GM20000 (cell line): ENCODE results near the gene MLEC.

ENCODE experiments used
- DNase-seq: peaks from one replicate; pipeline ENCODE4 v3.0.0; 2012; ENCODE audit warnings: low spot score
- TF ChIP-seq, protein P1 (sequence below): IDR thresholded peaks from 2 replicates; pipeline ENCODE4 v1.5.1; 2012; ENCODE audit warnings: mild to moderate bottlenecking, control low read depth; ENCODE audit errors: extremely low read depth, missing control alignments

Gene MLEC

DNA sequence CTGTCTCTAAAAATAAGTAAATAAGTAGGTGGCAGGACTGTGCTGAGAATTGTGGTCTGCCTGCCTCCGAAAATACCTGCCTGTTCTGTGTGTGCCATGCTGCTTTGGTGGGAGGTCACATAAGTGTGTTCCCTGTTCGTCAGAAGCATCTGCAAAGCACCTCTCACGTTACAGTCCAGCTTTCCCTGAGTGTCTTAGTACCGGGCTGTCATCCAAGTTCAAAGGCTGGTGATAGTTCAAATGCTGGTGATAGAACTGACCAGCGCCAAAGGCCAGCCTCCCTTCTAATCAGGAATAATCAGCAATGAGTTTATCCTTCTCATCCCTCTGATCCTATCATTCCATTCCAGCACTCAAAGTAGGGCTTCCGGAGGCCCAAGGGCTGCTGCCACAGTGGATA, 40.9 kb upstream of the MLEC start:
- DNase-seq, result no peak
- TF ChIP-seq, protein P1, sequence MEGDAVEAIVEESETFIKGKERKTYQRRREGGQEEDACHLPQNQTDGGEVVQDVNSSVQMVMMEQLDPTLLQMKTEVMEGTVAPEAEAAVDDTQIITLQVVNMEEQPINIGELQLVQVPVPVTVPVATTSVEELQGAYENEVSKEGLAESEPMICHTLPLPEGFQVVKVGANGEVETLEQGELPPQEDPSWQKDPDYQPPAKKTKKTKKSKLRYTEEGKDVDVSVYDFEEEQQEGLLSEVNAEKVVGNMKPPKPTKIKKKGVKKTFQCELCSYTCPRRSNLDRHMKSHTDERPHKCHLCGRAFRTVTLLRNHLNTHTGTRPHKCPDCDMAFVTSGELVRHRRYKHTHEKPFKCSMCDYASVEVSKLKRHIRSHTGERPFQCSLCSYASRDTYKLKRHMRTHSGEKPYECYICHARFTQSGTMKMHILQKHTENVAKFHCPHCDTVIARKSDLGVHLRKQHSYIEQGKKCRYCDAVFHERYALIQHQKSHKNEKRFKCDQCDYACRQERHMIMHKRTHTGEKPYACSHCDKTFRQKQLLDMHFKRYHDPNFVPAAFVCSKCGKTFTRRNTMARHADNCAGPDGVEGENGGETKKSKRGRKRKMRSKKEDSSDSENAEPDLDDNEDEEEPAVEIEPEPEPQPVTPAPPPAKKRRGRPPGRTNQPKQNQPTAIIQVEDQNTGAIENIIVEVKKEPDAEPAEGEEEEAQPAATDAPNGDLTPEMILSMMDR, result no peak

DNA sequence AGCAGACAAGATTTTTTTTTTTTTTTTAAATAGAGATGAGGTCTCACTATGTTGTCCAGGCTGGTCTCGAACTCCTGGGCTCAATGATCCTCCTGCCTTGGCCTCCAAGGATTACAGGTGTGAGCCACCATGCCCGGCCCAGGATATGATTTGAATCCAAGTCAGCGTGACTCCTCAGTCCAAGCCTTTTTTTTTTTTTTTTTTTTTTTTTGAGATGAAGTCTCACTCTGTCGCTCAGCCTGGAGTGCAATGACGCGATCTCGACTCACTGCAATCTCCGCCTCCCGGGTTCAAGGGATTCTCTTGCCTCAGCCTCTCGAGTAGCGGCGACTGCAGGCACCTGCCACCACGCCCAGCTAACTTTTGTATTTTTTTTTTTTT, 39.6 kb upstream of the MLEC start:
- no peak for DNase-seq
- TF ChIP-seq, protein P1, result no peak

DNA sequence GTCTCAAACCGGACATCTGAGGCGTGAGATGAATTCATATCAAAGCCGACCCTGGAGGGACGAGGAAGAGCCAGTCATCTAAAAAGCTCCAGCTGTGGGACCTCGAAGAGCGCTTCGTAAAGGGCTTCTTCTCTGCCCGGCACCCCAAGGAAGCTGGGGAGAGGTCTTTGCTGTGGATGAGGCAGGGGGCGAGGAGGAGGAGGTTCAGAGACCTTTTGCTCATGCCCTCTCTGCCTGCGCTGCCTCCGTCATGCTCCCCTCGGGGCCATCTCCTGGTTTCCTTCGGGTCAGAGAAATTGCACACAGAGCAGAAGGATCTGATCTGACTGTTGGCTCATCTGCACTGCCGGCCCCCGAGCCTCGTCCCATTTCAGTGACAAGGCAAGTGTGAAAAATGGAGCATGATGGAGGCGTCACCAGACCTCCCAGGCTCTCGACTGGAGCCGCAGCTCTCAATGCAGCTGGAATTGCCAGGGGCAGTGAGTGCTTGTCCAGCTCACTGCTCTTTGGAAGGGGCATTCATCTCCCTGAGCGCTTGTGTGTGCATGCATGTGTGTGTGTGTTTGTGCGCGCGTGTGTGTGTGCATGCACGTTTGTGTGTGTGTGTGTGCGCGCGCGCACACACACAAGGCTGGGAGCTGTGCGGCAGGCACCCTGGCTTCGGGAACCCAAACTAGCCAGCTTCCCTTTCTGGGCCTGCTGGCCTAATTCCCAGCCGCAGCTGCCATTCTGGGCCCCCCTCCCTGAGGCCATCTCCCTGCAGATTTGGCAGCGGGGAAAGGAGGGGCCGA, 37.3 kb upstream of the MLEC start:
- TF ChIP-seq, protein P1, result no peak
- DNase-seq, result no peak

DNA sequence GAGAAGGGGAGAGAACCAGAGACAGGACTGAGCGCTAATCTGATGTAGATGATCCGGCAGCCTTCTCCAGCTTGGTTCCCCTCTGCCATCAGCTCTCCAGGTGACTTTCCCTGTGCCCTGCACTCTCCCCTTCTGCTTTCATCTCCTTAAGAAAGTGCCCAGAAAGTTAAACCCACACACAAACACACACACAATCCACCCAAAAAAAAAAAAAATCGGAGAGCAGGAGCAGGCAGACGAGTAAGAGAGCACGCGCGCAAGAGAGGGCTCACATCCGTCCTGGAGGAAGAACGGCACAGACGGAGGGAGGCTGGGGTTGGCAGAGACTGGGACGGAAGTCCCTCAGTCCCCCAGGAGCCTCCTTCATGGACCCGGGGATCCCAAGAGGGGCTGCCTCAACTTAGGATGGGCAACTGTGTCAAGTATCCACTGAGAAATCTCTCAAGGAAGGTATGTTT, 36.7 kb upstream of the MLEC start:
- TF ChIP-seq, protein P1, result no peak
- DNase-seq, result no peak

DNA sequence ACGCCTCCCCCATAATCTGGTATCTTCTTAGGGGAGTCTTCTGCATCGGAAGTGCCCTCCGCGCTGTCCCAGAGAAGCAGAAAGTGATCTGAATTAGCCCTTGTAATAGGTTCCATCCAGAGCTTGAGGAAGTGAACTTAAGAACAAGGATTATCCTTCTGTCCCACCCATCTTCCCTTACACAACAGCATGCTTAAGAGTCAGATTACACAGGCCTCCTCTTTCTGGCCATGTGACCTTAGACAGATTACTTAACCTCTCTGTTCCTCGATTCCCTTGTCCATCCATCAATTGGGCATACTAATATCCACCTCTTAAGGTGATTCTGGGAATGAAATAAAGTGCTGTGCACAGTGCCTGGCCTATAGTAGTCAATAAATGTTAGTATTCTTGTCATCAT, 35.1 kb upstream of the MLEC start:
- TF ChIP-seq, protein P1, result no peak
- no peak for DNase-seq

DNA sequence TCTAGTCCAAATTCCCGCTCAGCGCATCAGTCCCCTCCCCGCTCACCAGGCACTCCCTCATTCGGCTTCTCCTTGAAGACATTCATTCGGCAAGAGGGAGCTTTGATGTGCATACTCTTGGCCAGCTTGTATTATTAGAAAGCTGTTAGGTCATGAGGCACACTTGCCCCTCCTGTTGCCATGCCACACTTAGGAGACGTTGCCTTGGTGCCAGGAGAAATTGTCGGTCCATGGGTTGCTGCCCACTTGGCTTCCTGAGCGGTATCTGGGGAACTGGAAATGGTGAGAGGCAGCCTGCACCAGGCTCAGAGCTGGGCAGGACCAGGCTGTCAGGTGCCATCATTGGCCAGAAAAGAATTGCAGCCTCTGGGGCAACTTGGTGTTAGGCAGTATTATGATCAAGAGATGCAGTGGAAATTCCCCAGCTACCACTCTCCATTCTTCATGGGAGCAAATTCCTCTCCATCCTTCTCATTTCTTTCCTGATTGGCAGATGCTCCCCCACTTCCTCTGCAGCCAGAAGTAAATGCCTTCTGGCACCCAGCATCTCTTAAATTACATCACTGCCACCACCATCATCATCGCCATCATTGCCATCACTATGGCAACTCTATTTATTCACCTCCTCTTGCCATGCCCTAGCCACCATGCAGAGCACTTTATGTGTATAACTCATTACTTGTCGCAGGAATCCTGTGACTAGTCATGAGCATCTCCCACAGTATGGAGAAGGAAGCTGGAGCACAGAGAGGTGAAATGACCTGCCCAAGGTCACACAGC, 34.1 kb upstream of the MLEC start:
- no peak for DNase-seq
- TF ChIP-seq, protein P1, result no peak

DNA sequence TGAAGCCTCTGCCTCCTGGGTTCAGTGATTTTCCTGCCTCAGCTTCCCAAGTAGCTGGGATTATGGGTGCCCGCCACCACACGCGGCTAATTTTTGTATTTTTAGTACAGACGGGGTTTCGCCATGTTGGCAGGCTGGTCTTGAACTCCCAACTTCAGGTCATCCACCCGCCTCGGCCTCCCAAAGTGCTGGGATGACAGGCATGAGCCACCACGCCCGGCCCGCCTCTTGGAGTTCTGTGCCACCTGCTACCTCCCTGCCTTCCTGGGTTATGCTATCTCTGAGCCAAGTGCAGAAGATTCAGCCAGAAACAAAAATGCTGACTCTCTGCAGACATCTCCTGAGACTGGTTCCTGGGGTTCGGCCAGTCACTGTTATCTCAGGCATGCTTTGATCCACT, 33.3 kb upstream of the MLEC start:
- no peak for DNase-seq
- TF ChIP-seq, protein P1, result no peak
